ENCODE data around the gene COX4I2.
"Not testable (repeated sequence)": the region's sequence is repeated elsewhere in the genome, so short reads cannot be mapped to it uniquely, and the experiment has no call there.

COX4I2 gene

DNA sequence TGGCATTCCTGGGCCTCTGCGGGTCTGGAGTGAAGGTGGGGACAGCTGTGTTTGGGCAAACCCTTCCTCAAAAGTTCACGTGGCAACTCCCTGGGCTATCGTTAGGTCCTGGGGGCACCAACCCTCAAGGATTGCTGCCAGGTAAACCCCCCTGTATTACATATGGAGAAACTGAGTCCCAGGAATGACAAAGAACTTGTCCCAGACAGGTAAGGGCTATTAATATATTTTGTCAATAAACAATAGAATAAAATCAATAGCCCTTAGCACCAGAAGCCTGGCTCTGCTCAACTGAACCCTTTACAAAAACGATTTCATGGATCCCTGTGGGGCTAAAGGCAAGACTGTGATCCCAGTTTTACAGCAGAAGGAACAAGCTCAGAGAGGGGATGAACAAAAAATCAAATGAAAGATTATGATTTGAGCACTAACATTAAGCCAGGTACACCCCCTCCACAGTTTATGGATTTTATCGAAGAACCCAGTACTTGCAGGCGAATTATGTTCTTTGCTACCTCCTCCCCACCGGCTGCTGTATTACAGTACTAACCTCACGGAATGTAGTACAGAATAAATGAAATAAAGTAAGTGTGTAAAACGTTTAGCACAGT lies 30.0 kb upstream of the COX4I2 start:
- DNase-seq (ENCODE audit: low spot score), result no peak

- no peak for DNase-seq (ENCODE audit: low spot score)
These were observed 29.3 kb upstream of the COX4I2 start for GRCh38 chr20:31608251-31608945.

DNA sequence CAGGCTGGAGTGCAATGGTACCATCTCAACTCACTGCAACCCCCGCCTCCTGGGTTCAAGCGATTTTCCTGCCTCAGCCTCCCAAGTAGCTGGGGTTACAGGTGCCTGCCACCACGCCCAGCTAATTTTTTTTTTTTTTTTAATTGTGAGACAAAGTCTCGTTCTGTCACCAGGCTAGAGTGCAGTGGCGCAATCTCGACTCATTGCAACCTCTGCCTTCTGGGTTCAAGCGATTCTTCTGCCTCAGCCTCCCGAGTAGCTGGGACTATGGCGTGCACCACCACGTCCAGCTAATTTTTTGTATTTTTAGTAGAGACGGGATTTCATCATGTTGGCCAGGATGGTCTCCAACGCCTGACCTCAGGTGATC lies 25.5 kb upstream of the COX4I2 start:
- not testable (repeated sequence) for DNase-seq (ENCODE audit: low spot score)

DNA sequence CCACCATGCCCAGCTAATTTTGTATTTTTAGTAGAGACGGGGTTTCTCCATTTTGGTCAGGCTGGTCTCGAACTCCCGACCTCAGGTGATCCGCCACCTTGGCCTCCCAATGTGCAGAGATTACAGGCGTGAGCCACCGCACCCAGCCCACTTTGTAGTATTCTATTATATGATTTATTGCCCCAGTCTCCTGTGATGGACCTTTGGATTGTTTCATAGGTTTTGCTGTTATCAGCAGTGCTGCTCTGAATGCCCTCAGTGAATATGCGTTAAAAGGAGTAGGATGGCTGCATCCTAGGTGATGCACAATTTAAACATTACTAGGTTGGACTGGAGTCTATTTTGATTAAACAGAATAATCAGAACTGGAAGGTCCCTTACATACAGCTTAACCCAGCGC lies 22.3 kb upstream of the COX4I2 start:
- DNase-seq (ENCODE audit: low spot score), result no peak

- no peak for DNase-seq (ENCODE audit: low spot score)
These were observed 20.1 kb upstream of the COX4I2 start for GRCh38 chr20:31617432-31618104.

- DNase-seq (ENCODE audit: low spot score), result no peak
These were observed 17.5 kb upstream of the COX4I2 start for GRCh38 chr20:31620246-31620645.

DNA sequence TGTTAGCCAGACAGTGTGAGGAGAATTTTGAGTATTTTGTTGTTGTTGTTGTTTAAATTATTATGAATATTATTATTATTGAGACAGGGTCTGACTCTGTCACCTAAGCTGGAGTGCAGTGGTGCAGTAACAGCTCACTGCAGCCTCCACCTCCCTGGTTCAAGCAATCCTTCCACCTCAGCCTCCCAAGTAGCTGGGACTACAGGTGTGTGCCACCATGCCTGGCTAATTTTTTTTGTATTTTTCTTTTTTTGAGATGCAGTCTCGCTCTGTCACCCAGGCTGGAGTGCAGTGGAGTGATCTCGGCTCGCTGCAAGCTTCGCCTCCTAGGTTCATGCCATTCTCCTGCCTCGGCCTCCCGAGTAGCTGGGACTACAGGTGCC lies 14.6 kb upstream of the COX4I2 start:
- DNase-seq (ENCODE audit: low spot score), result not testable (repeated sequence)

DNA sequence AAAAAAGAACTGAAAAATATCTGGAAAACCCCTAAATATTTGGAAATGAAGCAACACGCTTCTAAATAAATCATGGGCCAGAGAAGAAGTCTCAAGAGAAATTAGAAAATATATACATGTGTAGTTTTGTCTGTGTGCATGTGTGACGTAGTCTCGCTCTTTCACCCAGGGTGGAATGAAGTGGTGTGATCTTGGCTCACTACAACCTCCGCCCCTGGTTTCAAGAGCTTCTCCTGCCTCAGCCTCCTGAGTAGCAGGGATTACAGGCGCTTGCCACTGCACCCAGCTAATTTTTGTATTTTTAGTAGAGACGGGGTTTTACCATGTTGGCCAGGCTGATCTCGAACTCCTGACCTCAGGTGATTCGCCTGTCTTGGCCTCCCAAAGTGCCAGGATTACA lies 11.2 kb upstream of the COX4I2 start:
- not testable (repeated sequence) for DNase-seq (ENCODE audit: low spot score)

DNA sequence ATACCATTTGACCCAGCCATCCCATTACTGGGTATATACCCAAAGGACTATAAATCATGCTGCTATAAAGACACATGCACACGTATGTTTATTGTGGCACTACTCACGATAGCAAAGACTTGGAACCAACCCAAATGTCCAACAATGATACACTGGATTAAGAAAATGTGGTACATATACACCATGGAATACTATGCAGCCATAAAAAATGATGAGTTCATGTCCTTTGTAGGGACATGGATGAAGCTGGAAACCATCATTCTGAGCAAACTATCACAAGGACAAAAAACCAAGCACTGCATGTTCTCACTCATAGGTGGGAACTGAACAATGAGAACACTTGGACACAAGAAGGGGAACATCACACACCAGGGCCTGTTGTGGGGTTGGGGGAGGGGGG lies 9.7 kb upstream of the COX4I2 start:
- DNase-seq (ENCODE audit: low spot score), result not testable (repeated sequence)

DNA sequence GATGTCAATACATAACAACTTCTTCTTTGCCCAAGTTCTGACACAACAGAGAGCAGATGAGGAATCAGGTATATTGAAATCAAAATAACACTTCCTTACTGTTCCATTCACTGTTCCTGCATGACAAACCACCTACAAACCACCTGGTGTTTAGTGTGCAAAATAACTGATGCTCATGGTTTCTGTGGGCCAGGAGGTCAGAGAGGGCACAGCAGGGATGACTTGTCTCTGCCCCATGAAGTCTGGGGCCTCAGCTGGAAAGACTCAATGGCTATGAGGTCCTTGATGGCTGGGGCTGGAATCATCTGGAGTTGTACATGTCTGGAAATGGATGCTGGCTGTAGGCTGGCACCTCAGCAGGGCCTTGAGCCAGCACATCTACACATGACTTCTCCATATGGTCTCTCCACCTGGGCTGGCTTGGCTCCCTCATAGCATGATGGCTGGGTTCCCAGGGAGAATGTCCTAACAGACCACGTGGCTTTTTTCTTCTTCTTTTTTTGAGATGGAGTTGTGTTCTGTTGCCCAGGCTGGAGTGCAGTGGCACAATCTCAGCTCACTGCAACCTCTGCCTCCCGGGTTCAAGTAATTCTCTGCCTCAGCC lies 7.4 kb upstream of the COX4I2 start:
- DNase-seq (ENCODE audit: low spot score), result no peak

DNA sequence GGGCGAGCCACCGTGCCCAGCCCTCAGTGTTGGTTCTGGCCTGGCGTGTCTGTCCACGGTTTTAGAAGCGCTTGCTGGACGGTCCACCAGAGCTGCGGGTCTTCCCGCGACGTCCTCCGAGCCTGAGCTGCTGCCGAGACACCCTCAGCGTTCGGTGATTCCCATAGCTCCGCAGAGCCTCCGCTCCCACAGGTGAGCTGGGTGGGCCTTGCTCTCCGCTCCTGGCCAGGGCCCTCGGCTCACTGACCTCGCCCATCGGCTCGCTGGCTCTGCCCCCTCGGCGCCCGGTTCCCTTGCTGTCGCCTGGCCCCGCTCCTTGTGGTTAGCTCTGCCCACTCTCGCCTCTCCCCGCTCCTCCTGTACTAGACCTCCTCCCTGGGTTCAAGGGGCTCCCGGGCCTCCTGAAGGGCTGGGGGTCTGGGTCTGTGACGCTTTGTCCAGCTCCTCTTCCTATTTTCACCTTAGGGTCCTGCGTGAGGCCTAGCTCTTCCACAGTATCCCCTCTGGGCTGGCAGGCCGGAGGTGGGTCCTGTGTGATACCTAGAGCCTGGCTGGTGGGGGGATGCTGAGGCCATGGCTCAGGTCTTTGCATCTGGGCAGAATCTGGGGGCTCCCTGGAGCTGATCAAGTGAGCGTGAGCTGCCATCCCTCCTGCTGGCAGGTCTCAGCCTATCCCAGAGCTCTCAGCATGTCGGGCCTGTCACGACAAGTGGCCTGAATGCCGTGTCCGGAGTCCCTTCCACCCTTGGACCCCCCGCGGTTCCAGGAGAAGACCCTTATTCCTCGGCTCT lies 5.0 kb upstream of the COX4I2 start:
- no peak for DNase-seq (ENCODE audit: low spot score)

- DNase-seq (ENCODE audit: low spot score), result no peak
These were observed 4.3 kb upstream of the COX4I2 start for GRCh38 chr20:31633339-31633914.

GRCh38 chr20:31638317-31638716 lies 605 bp downstream of the COX4I2 start:
- DNase-seq (ENCODE audit: low spot score), result no peak

DNA sequence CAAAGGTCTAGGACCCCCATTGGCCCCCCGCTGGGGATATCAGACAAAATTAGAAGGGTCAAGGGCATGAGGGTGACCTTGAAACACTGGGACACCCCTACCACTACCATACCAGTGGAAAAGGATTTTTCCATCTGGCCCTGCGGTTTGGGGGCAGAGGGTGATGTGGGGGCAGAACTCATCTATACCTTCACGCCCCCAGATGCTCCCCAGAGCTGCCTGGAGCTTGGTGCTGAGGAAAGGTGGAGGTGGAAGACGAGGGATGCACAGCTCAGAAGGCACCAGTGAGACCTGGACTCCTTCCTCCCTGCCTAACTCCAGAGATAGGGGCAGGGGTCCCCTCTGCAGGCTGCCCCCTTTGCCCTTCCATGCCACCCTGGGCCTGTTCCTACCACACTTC lies 1.1 kb downstream of the COX4I2 start:
- no peak for DNase-seq (ENCODE audit: low spot score)

GRCh38 chr20:31640259-31640658 lies 2.5 kb downstream of the COX4I2 start:
- no peak for DNase-seq (ENCODE audit: low spot score)

DNA sequence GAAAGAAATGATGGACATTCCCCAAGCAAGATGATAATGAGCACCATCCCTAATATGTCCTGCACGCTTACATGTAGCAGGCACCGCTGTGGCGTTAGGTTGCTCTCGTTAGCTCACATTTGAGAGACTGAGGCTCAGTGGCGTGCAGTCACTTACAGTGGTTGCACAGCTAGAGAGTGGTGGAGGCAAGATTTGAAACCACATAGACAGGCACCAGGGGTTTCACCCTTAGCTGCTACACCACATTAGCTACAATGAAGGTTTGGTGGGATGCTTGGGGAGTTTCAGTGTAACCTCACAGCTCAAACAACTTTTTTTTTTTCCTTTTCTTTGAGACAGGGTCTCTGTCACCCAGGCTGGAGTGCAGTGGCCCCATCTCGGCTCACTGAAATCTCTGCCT lies 3.7 kb downstream of the COX4I2 start:
- DNase-seq (ENCODE audit: low spot score), result no peak

GRCh38 chr20:31642837-31643236 lies 5.1 kb downstream of the COX4I2 start:
- no peak for DNase-seq (ENCODE audit: low spot score)

- DNase-seq (ENCODE audit: low spot score), result no peak
These were observed 5.8 kb downstream of the COX4I2 start for GRCh38 chr20:31643522-31643921.

DNA sequence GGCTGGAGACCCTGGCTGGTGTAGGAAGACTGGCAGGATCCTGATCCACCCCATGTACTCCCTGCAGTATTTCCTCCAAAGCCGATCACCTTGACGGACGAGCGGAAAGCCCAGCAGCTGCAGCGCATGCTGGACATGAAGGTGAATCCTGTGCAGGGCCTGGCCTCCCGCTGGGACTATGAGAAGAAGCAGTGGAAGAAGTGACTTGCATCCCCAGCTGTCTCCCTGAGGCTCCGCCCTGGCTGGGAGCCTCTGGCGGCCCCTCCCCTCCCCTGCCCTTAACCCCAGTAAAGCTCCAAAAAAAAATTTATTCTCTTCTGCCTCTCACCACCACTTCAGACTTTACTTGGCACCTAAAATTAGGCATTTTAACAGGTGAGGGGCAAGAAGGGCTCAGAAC lies 7.0 kb downstream of the COX4I2 start:
- DNase-seq (ENCODE audit: low spot score), result no peak

GRCh38 chr20:31648104-31648503 lies 10.4 kb downstream of the COX4I2 start:
- not testable (repeated sequence) for DNase-seq (ENCODE audit: low spot score)

DNA sequence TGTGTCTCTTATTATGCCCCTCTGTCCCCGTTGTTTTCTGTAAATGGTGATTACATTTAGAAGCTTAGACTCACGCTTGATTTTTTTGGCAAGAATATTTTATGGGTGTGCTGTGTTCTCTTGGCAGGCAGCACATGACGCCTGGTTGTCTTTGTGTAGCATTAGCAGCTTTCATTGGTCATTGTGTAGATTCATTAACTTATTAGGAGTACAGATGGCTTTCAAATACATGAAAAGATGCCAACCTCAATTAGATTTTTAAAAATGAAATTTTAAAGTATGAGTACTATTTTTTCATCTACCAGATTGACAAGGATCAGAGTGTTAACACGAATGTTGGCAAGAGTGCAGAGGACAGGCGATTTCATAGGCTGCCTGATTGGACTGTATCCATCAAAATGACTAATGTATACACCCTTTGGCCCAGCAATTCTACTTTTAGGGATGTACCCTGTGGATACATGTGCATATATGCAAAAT lies 15.2 kb downstream of the COX4I2 start:
- no peak for DNase-seq (ENCODE audit: low spot score)

GRCh38 chr20:31653561-31653960 lies 15.8 kb downstream of the COX4I2 start:
- DNase-seq (ENCODE audit: low spot score), result no peak

Data from NAMALWA (cell line).